Heart right ventricle (tissue), 16 donors: Measurements from ENCODE around the gene PTPRU. TPM values are rescaled to one million over a fixed set of nuclear protein-coding genes. Genes with fewer than 3 reads are reported as not detected.

Experiments used
- ATAC-seq, 8 donors: fragments of 200-7000 bp; cut with Tn5 transposase; one replicate each; pipeline ENCODE4 v1.9.1; 2020; ENCODE audit warnings: mild to moderate bottlenecking in 8 of 8, moderate library complexity in 8 of 8, moderate number of reproducible peaks in 1 of 8
- DNase-seq, 2 donors: peaks; one replicate each; pipeline ENCODE4 v3.0.0-alpha.2; 2020
- H3K27ac ChIP-seq, 10 donors: fragments of 200-600 bp; sonication (generic) in 2 of 10; one replicate each; pipeline versions ENCODE4 v1.5.0 to v1.8.0; 2020 to 2022; ENCODE audit warnings: mild to moderate bottlenecking in 3 of 10
- H3K27me3 ChIP-seq, 7 donors: fragments of 200-600 bp; one replicate each; pipeline ENCODE4 v1.8.0; 2021 to 2022; ENCODE audit warnings: mild to moderate bottlenecking in 2 of 7
- H3K36me3 ChIP-seq, 9 donors: fragments of 200-600 bp; sonication (generic) in 1 of 9; one replicate each; pipeline versions ENCODE4 v1.5.0 to v1.8.0; 2020 to 2022; ENCODE audit warnings: mild to moderate bottlenecking in 2 of 9
- H3K4me1 ChIP-seq, 9 donors: fragments of 200-600 bp; sonication (generic) in 1 of 9; one replicate each; pipeline versions ENCODE4 v1.5.0 to v1.8.0; 2020 to 2022; ENCODE audit warnings: mild to moderate bottlenecking in 4 of 9
- H3K4me3 ChIP-seq, 10 donors: fragments of 200-600 bp; sonication (generic) in 2 of 10; one replicate each; pipeline versions ENCODE4 v1.5.0 to v1.8.0; 2020 to 2022; ENCODE audit warnings: mild to moderate bottlenecking in 7 of 10, moderate library complexity in 2 of 10
- H3K9me3 ChIP-seq, 11 donors: fragments of 200-600 bp in 10 of 11; sonication (generic) in 2 of 11; one replicate each; pipeline versions ENCODE4 v1.5.0 to v1.8.0; 2013 to 2022; ENCODE audit warnings: mild to moderate bottlenecking in 2 of 11, control low read depth in 1 of 11, moderate library complexity in 1 of 11
- WGBS, 2 donors: extraction: QIAGEN DNeasy Blood & Tissue Kit; methylation state at CpG; one replicate each; pipeline ENCODE4 v1.1.7; 2013; ENCODE audit warnings: inconsistent platforms in 1 of 2; 5-methylcytosine and 5-hydroxymethylcytosine counted together
- intact Hi-C, 10 donors: fragments of 100-400 bp; cut with DNase I; formaldehyde crosslinking; loops; one replicate each; pipeline versions ENCODE4 v1.11.1 to v1.14.2; 2022
- polyA plus RNA-seq, 2 donors: library from polyadenylated mRNA; stranded (reverse); fragments of 200-250 nt; gene quantifications; one replicate each; pipeline ENCODE4 v1.2.3, GENCODE V29; 2013
- total RNA-seq, 10 donors: library from RNA; stranded (reverse); fragmentation: NEBNext Ultra II Directional in 3 of 10; extraction: Animal tissue kit (Norgen Biotek cat#: 25700) in 3 of 10; gene quantifications; one replicate each; pipeline versions ENCODE4 v1.2.1 to v1.2.4, GENCODE V29; 2021 to 2023
- TF ChIP-seq, protein P1 (sequence below), 9 donors: fragments of 200-600 bp; sonication (generic) in 2 of 9; IDR thresholded peaks; one replicate each; pipeline versions ENCODE4 v1.5.0 to v1.8.0; 2021 to 2022; ENCODE audit warnings: antibody characterized with exemption in 9 of 9, mild to moderate bottlenecking in 5 of 9, moderate library complexity in 1 of 9
- donor health status: Arrhythmogenic right ventricular cardiomyopathy.
- donor health status: ischemic (EF 13 %, LVEDD 7.1; RV severe dilation, severe dysfunction).
- donor health status: healthy with polysubstance abuse.
- donor health status: DM: no; HTN: yes; CAD: no.
- donor health status: DM: no; HTN: no; CAD: no.
- donor health status: ischemic (EF 25% LVEDD 6.9; RV normal size, moderate dysfunction).
- donor health status: ischemic (EF 25% LVEDD 5.7; RV mildly dilated, moderate dysfunction).
- donor health status: healthy.
- donor health status: DM: yes; HTN: yes; CAD: no.
- donor health status: Ischemic cardiomyopathy.
- donor health status: ischemic (EF 35%, LVEDD 5.7; RV mildly dilated, moderate dysfunction).
- donor health status: nonischemic (EF 11% LVEDD 7.7; RV severe dilation, severe dysfunction).
- donor health status: DM: yes; HTN: yes; CAD: no.
- donor health status: PGD.
- donor health status: ischemic (EF 29% LVEDD 5.4; RV normal size, mild dysfunction).
- donor health status: nonischemic (EF 23%, LVEDD 6.1; RV moderate dilation, normal function).

The PTPRU gene
- total and polyA plus RNA-seq, 12 donors, result 8.6 to 29.8 (median 14.5) TPM

DNA sequence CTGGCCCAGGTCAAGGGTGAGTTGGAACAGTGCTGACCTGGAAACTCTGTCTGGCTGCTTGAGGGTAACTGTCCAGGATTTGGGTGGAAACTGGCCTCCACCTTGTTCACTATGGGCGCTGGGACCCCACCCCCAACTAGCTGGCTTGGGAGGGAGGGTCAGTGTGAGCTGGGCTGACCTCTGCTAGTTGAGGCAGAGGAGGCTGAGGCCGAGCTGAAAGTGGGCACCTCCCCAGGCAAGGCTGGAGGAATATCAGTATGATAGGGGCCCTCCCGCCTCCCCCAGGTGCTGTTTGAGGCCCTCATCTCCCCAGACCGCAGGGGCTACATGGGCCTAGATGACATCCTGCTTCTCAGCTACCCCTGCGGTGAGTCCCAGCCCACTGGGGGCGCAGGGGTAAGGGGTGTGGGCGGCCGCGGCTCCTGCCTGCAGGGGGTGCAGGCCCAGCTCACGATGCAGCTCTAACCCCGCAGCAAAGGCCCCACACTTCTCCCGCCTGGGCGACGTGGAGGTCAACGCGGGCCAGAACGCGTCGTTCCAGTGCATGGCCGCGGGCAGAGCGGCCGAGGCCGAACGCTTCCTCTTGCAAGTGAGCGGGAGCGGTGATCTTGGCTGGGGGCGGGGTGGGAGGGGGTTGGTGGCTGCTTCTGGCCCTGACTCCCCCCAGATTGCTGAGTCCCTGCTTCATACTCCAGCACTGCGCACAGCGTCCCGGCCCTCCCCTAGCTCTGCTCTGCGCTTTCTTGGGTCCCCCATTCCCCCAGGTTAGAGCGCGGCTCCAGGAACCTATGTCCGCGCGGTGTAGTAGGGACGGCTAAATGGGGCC lies 22.9 kb downstream of the PTPRU start:
- 15 to 17% methylated on average over 36 to 38 of the region's 38 CpGs for WGBS, 2 donors
- ATAC-seq (peak; percentile 35 to 70 (median 55)), DNase-seq (no peak)
- intact Hi-C loops, result no loop called here
- Histone ChIP-seq H3K9me3 (peaks cover 0 to 2% (median 0%) of the 10 kb centered on the region in 11 donors), H3K4me3 (peak overlapping the region in 9 of 10 donors; percentile 39 to 67 (median 59)), H3K36me3 (no peaks in the 10 kb centered on the region), H3K27me3 (peaks cover 0 to 48% (median 16%) of the 10 kb centered on the region in 7 donors), H3K27ac (peak overlapping the region in 2 of 10 donors; percentile 17 to 37), H3K4me1 (peaks cover 0 to 13% (median 10%) of the 10 kb centered on the region in 9 donors)
- TF ChIP-seq, protein P1, sequence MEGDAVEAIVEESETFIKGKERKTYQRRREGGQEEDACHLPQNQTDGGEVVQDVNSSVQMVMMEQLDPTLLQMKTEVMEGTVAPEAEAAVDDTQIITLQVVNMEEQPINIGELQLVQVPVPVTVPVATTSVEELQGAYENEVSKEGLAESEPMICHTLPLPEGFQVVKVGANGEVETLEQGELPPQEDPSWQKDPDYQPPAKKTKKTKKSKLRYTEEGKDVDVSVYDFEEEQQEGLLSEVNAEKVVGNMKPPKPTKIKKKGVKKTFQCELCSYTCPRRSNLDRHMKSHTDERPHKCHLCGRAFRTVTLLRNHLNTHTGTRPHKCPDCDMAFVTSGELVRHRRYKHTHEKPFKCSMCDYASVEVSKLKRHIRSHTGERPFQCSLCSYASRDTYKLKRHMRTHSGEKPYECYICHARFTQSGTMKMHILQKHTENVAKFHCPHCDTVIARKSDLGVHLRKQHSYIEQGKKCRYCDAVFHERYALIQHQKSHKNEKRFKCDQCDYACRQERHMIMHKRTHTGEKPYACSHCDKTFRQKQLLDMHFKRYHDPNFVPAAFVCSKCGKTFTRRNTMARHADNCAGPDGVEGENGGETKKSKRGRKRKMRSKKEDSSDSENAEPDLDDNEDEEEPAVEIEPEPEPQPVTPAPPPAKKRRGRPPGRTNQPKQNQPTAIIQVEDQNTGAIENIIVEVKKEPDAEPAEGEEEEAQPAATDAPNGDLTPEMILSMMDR (IDR thresholded peaks at IDR 0.05), result no peak

DNA sequence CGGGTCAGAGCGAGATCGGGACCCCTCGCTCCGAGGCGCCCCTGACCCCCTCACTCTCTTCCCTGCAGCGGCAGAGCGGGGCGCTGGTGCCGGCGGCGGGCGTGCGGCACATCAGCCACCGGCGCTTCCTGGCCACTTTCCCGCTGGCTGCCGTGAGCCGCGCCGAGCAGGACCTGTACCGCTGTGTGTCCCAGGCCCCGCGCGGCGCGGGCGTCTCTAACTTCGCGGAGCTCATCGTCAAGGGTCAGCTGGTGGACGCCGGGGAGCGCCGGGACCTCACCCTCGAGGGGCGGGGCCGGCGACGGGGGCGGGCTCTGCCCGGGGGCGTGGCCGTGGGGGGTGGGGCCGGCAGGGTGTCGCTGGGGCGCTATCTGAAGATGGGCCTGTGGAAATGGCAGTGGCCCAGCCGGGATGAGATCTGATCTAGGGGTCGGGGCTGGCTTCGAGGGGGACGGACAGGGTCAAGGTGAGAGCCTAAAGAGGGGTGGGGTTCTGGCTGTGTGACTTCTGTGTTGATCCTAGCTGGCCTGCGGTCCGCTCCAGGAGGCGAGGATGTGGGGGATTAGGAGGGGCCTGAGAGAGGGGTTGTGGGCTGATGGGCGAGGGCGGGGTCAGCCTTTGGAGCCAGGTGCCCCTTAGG lies 23.6 kb downstream of the PTPRU start:
- peak; percentile 30 to 71 for DNase-seq
- Histone ChIP-seq H3K27me3 (peaks cover 0 to 48% (median 16%) of the 10 kb centered on the region in 7 donors), H3K4me3 (peak overlapping the region in 9 of 10 donors; percentile 39 to 67 (median 59)), H3K27ac (peak overlapping the region in 2 of 10 donors; percentile 17 to 37), H3K4me1 (peaks cover 0 to 13% (median 10%) of the 10 kb centered on the region in 9 donors), H3K36me3 (no peaks in the 10 kb centered on the region), H3K9me3 (peaks cover 0 to 6% (median 0%) of the 10 kb centered on the region in 11 donors)
- TF ChIP-seq, protein P1 (IDR thresholded peaks at IDR 0.05), result no peak
- peak; percentile 72 to 91 (median 84) for ATAC-seq
- intact Hi-C loops, result no loop called here
- WGBS, 2 donors, result 2 to 3% methylated on average over 53 to 56 of the region's 56 CpGs

DNA sequence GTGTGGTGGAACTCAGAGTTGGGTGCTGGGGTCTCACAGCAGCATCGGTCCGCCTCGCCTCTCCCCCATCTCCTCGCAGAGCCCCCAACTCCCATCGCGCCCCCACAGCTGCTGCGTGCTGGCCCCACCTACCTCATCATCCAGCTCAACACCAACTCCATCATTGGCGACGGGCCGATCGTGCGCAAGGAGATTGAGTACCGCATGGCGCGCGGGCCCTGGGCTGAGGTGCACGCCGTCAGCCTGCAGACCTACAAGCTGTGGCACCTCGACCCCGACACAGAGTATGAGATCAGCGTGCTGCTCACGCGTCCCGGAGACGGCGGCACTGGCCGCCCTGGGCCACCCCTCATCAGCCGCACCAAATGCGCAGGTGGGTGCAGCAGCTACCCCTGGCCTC lies 24.2 kb downstream of the PTPRU start:
- intact Hi-C loops, result no loop called here
- WGBS, 2 donors, result 50% methylated on average over 27 to 29 of the region's 29 CpGs

More for the DNA sequence above, 24.2 kb downstream of the PTPRU start:
- Histone ChIP-seq H3K36me3 (no peaks in the 10 kb centered on the region), H3K4me1 (peaks cover 0 to 13% (median 10%) of the 10 kb centered on the region in 9 donors), H3K27me3 (peaks cover 0 to 48% (median 16%) of the 10 kb centered on the region in 7 donors), H3K4me3 (peak overlapping the region in 6 of 10 donors; percentile 58 to 67 (median 60)), H3K27ac (no peak overlapping the region), H3K9me3 (peaks cover 0 to 6% (median 0%) of the 10 kb centered on the region in 11 donors)
- TF ChIP-seq, protein P1 (IDR thresholded peaks at IDR 0.05), result no peak
- ATAC-seq, result peak in 1 of 8 donors; percentile 23
- DNase-seq, result no peak
